H1 (cell line): ENCODE measurements around the gene CDK10. TPM values are rescaled to one million over a fixed set of nuclear protein-coding genes. Genes with fewer than 3 reads are reported as not detected.
A peak's percentile ranks its signal among the peaks of the same experiment; 100 is the strongest.

Source experiments
- CTCF ChIA-PET: fragments of 300-600 bp; sonication (Branson Sonifier 250); formaldehyde crosslinking; loops from one replicate; lab custom pipeline; 2021; ENCODE audit not compliant: partially characterized antibody; lab: Charles Lee
- POLR2A ChIA-PET: fragments of 300-600 bp; sonication (Branson Sonifier 250); formaldehyde crosslinking; loops from one replicate; lab custom pipeline; 2021; ENCODE audit warnings: inconsistent platforms; ENCODE audit not compliant: partially characterized antibody; lab: Charles Lee
- DNase-seq, 2 experiments: peaks; one replicate each; pipeline versions ENCODE4 v3.0.0 to v3.0.0-alpha.2; 2010 to 2022; ENCODE audit warnings: low spot score in 2 of 2, low read depth in 1 of 2, mixed read lengths in 1 of 2
- FAIRE-seq: peaks from 2 replicates; lab custom pipeline; 2011; peaks lifted over from hg19 to GRCh38; lab: Jason Lieb, UNC
- H2AFZ ChIP-seq: 2 replicates; pipeline ENCODE4 v1.8.1; 2012; ENCODE audit warnings: low read length, inconsistent platforms
- H2AK5ac ChIP-seq: 2 replicates; pipeline ENCODE4 v1.6.1; 2013; ENCODE audit warnings: low read depth, low read length
- H2BK120ac ChIP-seq: replicated peaks from 2 replicates; pipeline ENCODE3; 2013; ENCODE audit warnings: low read depth, low read length, inconsistent platforms
- H2BK12ac ChIP-seq: 2 replicates; pipeline ENCODE4 v1.6.1; 2013; ENCODE audit warnings: low read depth, low read length
- H2BK15ac ChIP-seq: 2 replicates; pipeline ENCODE4 v1.6.1; 2013; ENCODE audit warnings: low read length
- H2BK20ac ChIP-seq: 2 replicates; pipeline ENCODE4 v1.6.1; 2013; ENCODE audit warnings: low read length
- H2BK5ac ChIP-seq: 2 replicates; pipeline ENCODE4 v1.6.1; 2013; ENCODE audit warnings: low read depth, low read length
- H3K14ac ChIP-seq: 2 replicates; pipeline ENCODE4 v1.6.1; 2013; ENCODE audit warnings: inconsistent platforms; ENCODE audit not compliant: insufficient read length
- H3K18ac ChIP-seq: 2 replicates; pipeline ENCODE4 v1.6.1; 2013; ENCODE audit warnings: low read length; ENCODE audit errors: extremely low read depth
- H3K23ac ChIP-seq: 2 replicates; pipeline ENCODE4 v1.6.1; 2013; ENCODE audit warnings: inconsistent platforms; ENCODE audit not compliant: insufficient read length
- H3K23me2 ChIP-seq: 2 replicates; pipeline ENCODE4 v1.6.1; 2013; ENCODE audit warnings: low read depth, low read length
- H3K27ac ChIP-seq: 2 replicates; pipeline ENCODE4 v1.6.1; 2011; ENCODE audit warnings: low read depth, low read length, inconsistent platforms
- H3K27me3 ChIP-seq, 4 experiments: replicated peaks in 1 of 4; 1 replicate in 1 of 4; 2 replicates in 3 of 4; pipeline versions ENCODE4 v1.6.1 to v1.8.1; 2011 to 2013; ENCODE audit warnings: low read length in 3 of 4, mild to moderate bottlenecking in 3 of 4, inconsistent platforms in 2 of 4, mixed read lengths in 2 of 4, moderate library complexity in 1 of 4; ENCODE audit not compliant: control insufficient read depth in 3 of 4, insufficient read depth in 3 of 4; ENCODE audit errors: extremely low read depth in 1 of 4
- H3K36me3 ChIP-seq, 4 experiments: 2 replicates each; pipeline versions ENCODE4 v1.6.1 to v1.8.1; 2011 to 2013; ENCODE audit warnings: mild to moderate bottlenecking in 4 of 4, low read length in 3 of 4, moderate library complexity in 2 of 4, control low read depth in 1 of 4, inconsistent platforms in 1 of 4; ENCODE audit not compliant: insufficient read depth in 4 of 4, control insufficient read depth in 2 of 4
- H3K4ac ChIP-seq: replicated peaks from 2 replicates; pipeline ENCODE3; 2013; ENCODE audit warnings: low read length, low read depth, mixed read lengths, inconsistent platforms; ENCODE audit not compliant: insufficient read length
- H3K4me1 ChIP-seq, 4 experiments: replicated peaks in 1 of 4; 1 replicate in 1 of 4; 2 replicates in 3 of 4; pipeline versions ENCODE4 v1.6.1 to v1.8.1; 2011 to 2013; ENCODE audit warnings: low read length in 3 of 4, inconsistent platforms in 2 of 4, mixed read lengths in 1 of 4; ENCODE audit not compliant: insufficient read depth in 4 of 4, control insufficient read depth in 3 of 4
- H3K4me2 ChIP-seq, 2 experiments: 2 replicates each; pipeline versions ENCODE4 v1.6.1 to v1.8.1; 2011 to 2013; ENCODE audit warnings: low read depth in 2 of 2, low read length in 2 of 2, control low read depth in 1 of 2, inconsistent platforms in 1 of 2, mild to moderate bottlenecking in 1 of 2; ENCODE audit not compliant: insufficient read depth in 1 of 2
- H3K4me3 ChIP-seq, 4 experiments: fragments of 200-600, 300-600 bp in 1 of 4; sonication (generic), shearing (Covaris generic), sonication (Bioruptor Twin) in 1 of 4; 2 replicates each; pipeline versions ENCODE4 v1.5.1 to v1.8.1; 2011 to 2016; ENCODE audit warnings: low read length in 4 of 4, low read depth in 3 of 4, control low read depth in 2 of 4, inconsistent platforms in 2 of 4, mild to moderate bottlenecking in 2 of 4, mixed read lengths in 1 of 4, moderate library complexity in 1 of 4; ENCODE audit not compliant: insufficient read depth in 2 of 4; ENCODE audit errors: extremely low read depth in 1 of 4
- H3K56ac ChIP-seq: replicated peaks from 2 replicates; pipeline ENCODE3; 2013; ENCODE audit warnings: low read depth, mild to moderate bottlenecking, mixed read lengths, low read length, inconsistent platforms; ENCODE audit not compliant: insufficient read length
- H3K79me1 ChIP-seq: 2 replicates; pipeline ENCODE4 v1.6.1; 2013; ENCODE audit warnings: low read depth, low read length, control low read depth
- H3K79me2 ChIP-seq, 2 experiments: 2 replicates each; pipeline versions ENCODE4 v1.6.1 to v1.8.1; 2012 to 2013; ENCODE audit warnings: low read length in 2 of 2, mild to moderate bottlenecking in 2 of 2, inconsistent platforms in 1 of 2; ENCODE audit not compliant: insufficient read depth in 2 of 2, control insufficient read depth in 1 of 2
- H3K9ac ChIP-seq, 4 experiments: replicated peaks in 1 of 4; 1 replicate in 1 of 4; 2 replicates in 3 of 4; pipeline versions ENCODE4 v1.6.1 to v1.8.1; 2011 to 2013; ENCODE audit warnings: low read depth in 3 of 4, low read length in 3 of 4, control low read depth in 2 of 4, mild to moderate bottlenecking in 2 of 4, moderate library complexity in 2 of 4, inconsistent platforms in 1 of 4; ENCODE audit errors: extremely low read depth in 1 of 4
- H3K9me3 ChIP-seq, 2 experiments: 2 replicates each; pipeline versions ENCODE4 v1.6.1 to v1.8.1; 2012 to 2013; ENCODE audit warnings: mild to moderate bottlenecking in 2 of 2, moderate library complexity in 2 of 2, control low read depth in 1 of 2, inconsistent platforms in 1 of 2, low read depth in 1 of 2, low read length in 1 of 2, mixed read lengths in 1 of 2; ENCODE audit not compliant: insufficient read depth in 2 of 2
- H4K20me1 ChIP-seq, 2 experiments: replicated peaks in 1 of 2; 2 replicates each; pipeline versions ENCODE3 to v1.8.1; 2011 to 2013; ENCODE audit warnings: inconsistent platforms in 2 of 2, low read length in 2 of 2, mild to moderate bottlenecking in 1 of 2; ENCODE audit not compliant: insufficient read depth in 2 of 2, control insufficient read depth in 1 of 2
- H4K5ac ChIP-seq: 2 replicates; pipeline ENCODE4 v1.6.1; 2013; ENCODE audit warnings: low read length, low read depth, mixed read lengths, inconsistent platforms; ENCODE audit not compliant: insufficient read length
- H4K8ac ChIP-seq: 2 replicates; pipeline ENCODE4 v1.8.0; 2013; ENCODE audit warnings: mild to moderate bottlenecking, moderate library complexity, low read length, inconsistent platforms; ENCODE audit not compliant: insufficient read depth; ENCODE audit errors: extremely low read depth
- H4K91ac ChIP-seq: replicated peaks from 2 replicates; pipeline ENCODE3; 2013; ENCODE audit warnings: low read length, mixed read lengths, inconsistent platforms; ENCODE audit not compliant: insufficient read length
- BACH1 ChIP-seq: IDR thresholded peaks from 2 replicates; pipeline ENCODE4 v1.6.1; 2012; ENCODE audit warnings: low read length, improper control_type of control experiment
- BCL11A ChIP-seq, 2 experiments: IDR thresholded peaks; one replicate each; pipeline ENCODE4 v1.6.1; 2011; ENCODE audit warnings: low read depth in 2 of 2, low read length in 2 of 2, mild to moderate bottlenecking in 2 of 2
- CTCF ChIP-seq, 3 experiments: IDR thresholded peaks; 1 replicate in 2 of 3; 2 replicates in 1 of 3; pipeline versions ENCODE4 v1.5.1 to v1.6.1; 2011; ENCODE audit warnings: low read length in 3 of 3, mild to moderate bottlenecking in 3 of 3, inconsistent platforms in 2 of 3, low read depth in 1 of 3, moderate library complexity in 1 of 3; ENCODE audit not compliant: insufficient read depth in 1 of 3; ENCODE audit errors: control extremely low read depth in 1 of 3
- PHF8 ChIP-seq: fragments of 200-600 bp; sonication (generic); conservative IDR thresholded peaks from 2 replicates; pipeline ENCODE4 v1.7.1; 2012; ENCODE audit warnings: low read depth, mild to moderate bottlenecking, inconsistent platforms, low read length, moderate library complexity
- RNF2 ChIP-seq: fragments of 200-900, 300-1000 bp; sonication (generic); IDR thresholded peaks from 2 replicates; pipeline ENCODE4 v1.7.1; 2016; ENCODE audit warnings: borderline replicate concordance, low read depth, mild to moderate bottlenecking, antibody characterized with exemption, low read length; ENCODE audit not compliant: poor library complexity, severe bottlenecking; ENCODE audit errors: missing control alignments
- WGBS, 2 experiments: shearing (Covaris generic) in 1 of 2; methylation state at CpG; one replicate each; pipeline versions ENCODE4 v1.1.6 to v1.1.7; 2013 to 2015; ENCODE audit warnings: low lambda C conversion rate in 2 of 2, mixed read lengths in 2 of 2, inconsistent platforms in 1 of 2, low coverage in 1 of 2, missing lambda C conversion rate in 1 of 2; ENCODE audit not compliant: insufficient replicate concordance in 2 of 2, insufficient coverage in 1 of 2, insufficient read length in 1 of 2; ENCODE audit errors: extremely low coverage in 1 of 2, missing lambda C conversion rate in 1 of 2; 5-methylcytosine and 5-hydroxymethylcytosine counted together
- polyA plus RNA-seq, 7 experiments: library from polyadenylated mRNA; depleted of rRNA in 3 of 7; stranded (reverse) in 5 of 7; unstranded in 2 of 7; fragments of >200 nt in 5 of 7; fragments of 200-250 nt in 2 of 7; gene quantifications; 1 replicate in 5 of 7; 2 replicates in 1 of 7; 4 replicates in 1 of 7; pipeline versions ENCODE4 v1.2.1 to v1.2.3, GENCODE V29; 2011 to 2013; ENCODE audit warnings: missing spikeins in 2 of 7, mixed read lengths in 2 of 7
- total RNA-seq: library from RNA; stranded (reverse); fragmentation: NEBNext Ultra II Directional; extraction: Animal tissue kit (Norgen Biotek cat#: 25700); gene quantifications from 2 replicates; pipeline ENCODE4 v1.2.1, GENCODE V29; 2021

CDK10 gene
- total and polyA plus RNA-seq, 2 of the 8 experiments (the other 6 are each of a cell fraction or from before 2014, with no cell fraction given), result 49.5 to 83.9 TPM

GRCh38 chr16:89738072-89738377 is 51.5 kb downstream of the CDK10 start:
- H3K56ac ChIP-seq, result no peak overlapping the region
- no peak overlapping the region for H3K4me3 ChIP-seq
- no peak overlapping the region for H4K5ac ChIP-seq
- no peak overlapping the region for H3K9ac ChIP-seq
- H2BK20ac ChIP-seq, result no peak overlapping the region
- ChIA-PET CTCF (interaction anchor here (0.8 to 7.8 kb wide), 5 partner anchors 19 to 170 kb away, joined by 3 to 69 read pairs (median 6); no protein-coding TSS in a partner anchor), POLR2A (interaction anchor here (0.6 to 16.1 kb wide), 8 partner anchors 9 to 179 kb away, joined by 3 to 193 read pairs (median 4); no protein-coding TSS in a partner anchor)
- H4K20me1 ChIP-seq, result peaks cover 3 to 8% of the 10 kb centered on the region in 2 experiments
- no peak overlapping the region for H3K27ac ChIP-seq
- no peak for TF ChIP-seq BACH1
- no peak for TF ChIP-seq RNF2
- no peak for TF ChIP-seq BCL11A (IDR thresholded peaks at IDR 0.05; ENCODE audit: low read depth in 2 of 2, low read length in 2 of 2)
- no peak for TF ChIP-seq CTCF (IDR thresholded peaks at IDR 0.05; ENCODE audit: control extremely low read depth in 1 of 3, insufficient read depth in 1 of 3, low read depth in 1 of 3, low read length in 3 of 3)
- no peak for TF ChIP-seq PHF8
- no peak overlapping the region for H2BK120ac ChIP-seq
- FAIRE-seq, result no peak
- no peaks in the 10 kb centered on the region for H3K79me2 ChIP-seq
- H3K4me2 ChIP-seq, result no peak overlapping the region
- H3K23ac ChIP-seq, result no peak overlapping the region
- H3K4ac ChIP-seq, result no peak overlapping the region
- no peaks in the 10 kb centered on the region for H3K4me1 ChIP-seq
- H2AFZ ChIP-seq, result no peak overlapping the region
- peaks cover 26 to 63% (median 48%) of the 10 kb centered on the region in 4 experiments for H3K36me3 ChIP-seq
- H4K91ac ChIP-seq, result no peak overlapping the region
- H3K14ac ChIP-seq, result no peak overlapping the region
- no peak for DNase-seq
- 85% methylated on average over 14 of the region's 14 CpGs; no CpG with 5 or more reads in 1 of the 2 experiments for whole genome bisulfite sequencing, 2 experiments
- no peaks in the 10 kb centered on the region for H3K9me3 ChIP-seq
- no peak overlapping the region for H2BK15ac ChIP-seq
- H4K8ac ChIP-seq, result peak overlapping the region; percentile 45; the same call in 1 of the 2 replicates
- H3K79me1 ChIP-seq, result peaks cover 2% of the 10 kb centered on the region; the same call in 1 of the 2 replicates
- H2BK12ac ChIP-seq, result no peak overlapping the region
- no peak overlapping the region for H2BK5ac ChIP-seq
- H2AK5ac ChIP-seq, result no peak overlapping the region
- H3K18ac ChIP-seq, result no peak overlapping the region
- no peaks in the 10 kb centered on the region for H3K23me2 ChIP-seq
- no peaks in the 10 kb centered on the region for H3K27me3 ChIP-seq
